GM21526 (cell line): ENCODE data around the gene ZNF778.

ENCODE experiments used
- ATAC-seq: cut with Tn5 transposase; IDR thresholded peaks from one replicate; pipeline ENCODE4 v1.9.1; 2021; ENCODE audit warnings: moderate library complexity; ENCODE audit not compliant: unreplicated experiment, low FRiP score

The ZNF778 gene

GRCh38 chr16:89193576-89194293, 23.8 kb upstream of the ZNF778 start:
- no peak for ATAC-seq

- ATAC-seq: no peak
Observed at GRCh38 chr16:89194340-89195311, 22.9 kb upstream of the ZNF778 start.

GRCh38 chr16:89195521-89196171, 21.9 kb upstream of the ZNF778 start:
- ATAC-seq: no peak

- ATAC-seq: no peak
Observed at GRCh38 chr16:89197033-89197632, 20.4 kb upstream of the ZNF778 start.

- ATAC-seq: no peak
Observed at GRCh38 chr16:89197633-89198416, 19.7 kb upstream of the ZNF778 start.

- no peak for ATAC-seq
Observed at GRCh38 chr16:89198417-89199240, 18.9 kb upstream of the ZNF778 start.

GRCh38 chr16:89199241-89200123, 18.0 kb upstream of the ZNF778 start:
- no peak for ATAC-seq

GRCh38 chr16:89200124-89200849, 17.2 kb upstream of the ZNF778 start, which contains the start of gene SLC22A31:
SLC22A31 (minus strand) TSS chr16:89200537; CDS start chr16:89200501, 36 bp downstream.
- no peak for ATAC-seq

GRCh38 chr16:89200850-89201411, 16.6 kb upstream of the ZNF778 start:
- no peak for ATAC-seq

- ATAC-seq: no peak
Observed at GRCh38 chr16:89201439-89202377, 15.8 kb upstream of the ZNF778 start.

GRCh38 chr16:89202422-89203215, 14.9 kb upstream of the ZNF778 start:
- ATAC-seq: no peak

- ATAC-seq: no peak
Observed at GRCh38 chr16:89207993-89208392, 9.5 kb upstream of the ZNF778 start.

GRCh38 chr16:89209522-89210044, 7.9 kb upstream of the ZNF778 start:
- ATAC-seq: no peak

- no peak for ATAC-seq
Observed at GRCh38 chr16:89210165-89210903, 7.2 kb upstream of the ZNF778 start.
